Endothelial cell (in vitro differentiated cells): ENCODE measurements around the gene FOXL3. TPM values are rescaled to one million over a fixed set of nuclear protein-coding genes. Genes with fewer than 3 reads are reported as not detected.

ENCODE experiments used
- DNase-seq: peaks from one replicate; pipeline ENCODE4 v3.0.0; 2021; ENCODE audit warnings: low spot score
- H3K27ac Mint-ChIP-seq: one replicate; pipeline ENCODE4 v1.8.0; 2021; ENCODE audit warnings: mixed read lengths, inconsistent platforms; ENCODE audit not compliant: unreplicated experiment
- H3K27me3 Mint-ChIP-seq: one replicate; pipeline ENCODE4 v1.8.0; 2021; ENCODE audit warnings: mild to moderate bottlenecking, moderate library complexity, mixed read lengths, inconsistent platforms; ENCODE audit not compliant: unreplicated experiment
- H3K36me3 Mint-ChIP-seq: one replicate; pipeline ENCODE4 v1.8.0; 2021; ENCODE audit warnings: mild to moderate bottlenecking, low read depth, mixed read lengths, inconsistent platforms; ENCODE audit not compliant: unreplicated experiment
- H3K4me1 Mint-ChIP-seq: one replicate; pipeline ENCODE4 v1.8.0; 2021; ENCODE audit warnings: mild to moderate bottlenecking, mixed read lengths, inconsistent platforms; ENCODE audit not compliant: unreplicated experiment
- H3K4me3 Mint-ChIP-seq: one replicate; pipeline ENCODE4 v1.8.0; 2021; ENCODE audit warnings: mild to moderate bottlenecking, mixed read lengths, inconsistent platforms; ENCODE audit not compliant: unreplicated experiment
- H3K9me3 Mint-ChIP-seq: one replicate; pipeline ENCODE4 v1.8.0; 2021; ENCODE audit warnings: mixed read lengths, inconsistent platforms; ENCODE audit not compliant: unreplicated experiment
- CTCF ChIP-seq: fragments of 200-600 bp; sonication (generic); IDR thresholded peaks from one replicate; pipeline ENCODE4 v1.5.0; 2021; ENCODE audit warnings: antibody characterized with exemption; ENCODE audit not compliant: unreplicated experiment
- total RNA-seq: library from RNA; stranded (reverse); fragmentation: NEBNext Ultra II Directional; extraction: Animal tissue kit (Norgen Biotek cat#: 25700); gene quantifications from one replicate; pipeline ENCODE4 v1.2.1, GENCODE V29; 2021; ENCODE audit not compliant: unreplicated experiment

FOXL3 gene
- total RNA-seq, 1 donor from 2014 or later: not detected

GRCh38 chr7:281637-282036 is 8.3 kb upstream of the FOXL3 start:
- Mint-ChIP-seq H3K4me1 (no peaks in the 10 kb centered on the region), H3K4me3 (no peak overlapping the region), H3K27me3 (peaks cover 3% of the 10 kb centered on the region), H3K36me3 (no peaks in the 10 kb centered on the region), H3K9me3 (no peaks in the 10 kb centered on the region), H3K27ac (no peak overlapping the region)
- TF ChIP-seq CTCF: no peak
- no peak for DNase-seq

- Mint-ChIP-seq H3K9me3 (peaks cover 4% of the 10 kb centered on the region), H3K27ac (no peak overlapping the region), H3K27me3 (peaks cover 3% of the 10 kb centered on the region), H3K4me3 (no peak overlapping the region), H3K4me1 (no peaks in the 10 kb centered on the region), H3K36me3 (no peaks in the 10 kb centered on the region)
- DNase-seq: no peak
- no peak for TF ChIP-seq CTCF
Measured at GRCh38 chr7:282621-283020, 7.3 kb upstream of the FOXL3 start.

- Mint-ChIP-seq H3K4me1 (no peaks in the 10 kb centered on the region), H3K27ac (no peak overlapping the region), H3K9me3 (peaks cover 8% of the 10 kb centered on the region), H3K4me3 (no peak overlapping the region), H3K27me3 (peaks cover 5% of the 10 kb centered on the region), H3K36me3 (peaks cover 3% of the 10 kb centered on the region)
- DNase-seq: no peak
- no peak for TF ChIP-seq CTCF
Measured at GRCh38 chr7:284762-285722, 4.9 kb upstream of the FOXL3 start.

- peaks cover 3% of the 10 kb centered on the region for H3K36me3 Mint-ChIP-seq
- H3K4me3 Mint-ChIP-seq: no peak overlapping the region
- H3K4me1 Mint-ChIP-seq: no peaks in the 10 kb centered on the region
- peaks cover 5% of the 10 kb centered on the region for H3K27me3 Mint-ChIP-seq
- no peak for TF ChIP-seq CTCF
- DNase-seq: no peak
- no peak overlapping the region for H3K27ac Mint-ChIP-seq
- peaks cover 8% of the 10 kb centered on the region for H3K9me3 Mint-ChIP-seq
Measured at GRCh38 chr7:285731-286130, 4.2 kb upstream of the FOXL3 start.

- Mint-ChIP-seq H3K4me1 (no peaks in the 10 kb centered on the region), H3K9me3 (peaks cover 8% of the 10 kb centered on the region), H3K27me3 (peaks cover 2% of the 10 kb centered on the region), H3K4me3 (no peak overlapping the region), H3K27ac (no peak overlapping the region), H3K36me3 (peaks cover 3% of the 10 kb centered on the region)
- DNase-seq: no peak
- no peak for TF ChIP-seq CTCF
Measured at GRCh38 chr7:286266-286665, 3.7 kb upstream of the FOXL3 start.
